Forelimb muscle (tissue), 1 donor: Measurements from ENCODE around the gene SAMD14. TPM values are rescaled to one million over a fixed set of nuclear protein-coding genes. Genes with fewer than 3 reads are reported as not detected.

Experiments used
- DNase-seq: peaks from one replicate; pipeline ENCODE4 v3.0.0-alpha.2; 2013; ENCODE audit warnings: low read depth
- polyA plus RNA-seq: library from polyadenylated mRNA; unstranded; fragments of 120-200 nt; gene quantifications from one replicate; pipeline ENCODE4 v1.2.1, GENCODE V29; 2013; ENCODE audit not compliant: insufficient read length

The SAMD14 gene
- polyA plus RNA-seq, 1 donor, result 4.3 TPM

GRCh38 chr17:50113624-50114320 lies 16.2 kb downstream of the SAMD14 start:
- no peak for DNase-seq

DNA sequence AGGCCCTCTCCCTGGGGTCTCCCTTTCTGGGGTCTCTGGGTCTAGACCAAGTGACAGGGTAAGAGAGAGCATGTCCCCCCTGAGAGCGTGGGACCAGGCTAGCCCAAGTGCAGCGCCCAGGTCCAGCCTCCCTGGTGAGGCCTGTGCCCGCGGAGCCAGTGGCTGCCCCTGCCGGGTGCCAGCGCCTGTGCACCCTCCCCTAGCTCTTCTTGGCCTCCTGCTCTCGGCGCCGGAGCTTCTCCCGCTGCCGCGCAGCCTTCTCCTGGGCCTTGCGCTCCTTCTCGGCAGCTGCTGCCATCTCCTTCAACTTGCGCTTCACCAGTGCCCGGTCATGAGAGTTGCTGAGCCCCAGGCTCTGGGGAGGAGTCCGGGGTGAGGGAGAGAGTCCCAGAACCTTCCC lies 17.3 kb downstream of the SAMD14 start:
- no peak for DNase-seq

DNA sequence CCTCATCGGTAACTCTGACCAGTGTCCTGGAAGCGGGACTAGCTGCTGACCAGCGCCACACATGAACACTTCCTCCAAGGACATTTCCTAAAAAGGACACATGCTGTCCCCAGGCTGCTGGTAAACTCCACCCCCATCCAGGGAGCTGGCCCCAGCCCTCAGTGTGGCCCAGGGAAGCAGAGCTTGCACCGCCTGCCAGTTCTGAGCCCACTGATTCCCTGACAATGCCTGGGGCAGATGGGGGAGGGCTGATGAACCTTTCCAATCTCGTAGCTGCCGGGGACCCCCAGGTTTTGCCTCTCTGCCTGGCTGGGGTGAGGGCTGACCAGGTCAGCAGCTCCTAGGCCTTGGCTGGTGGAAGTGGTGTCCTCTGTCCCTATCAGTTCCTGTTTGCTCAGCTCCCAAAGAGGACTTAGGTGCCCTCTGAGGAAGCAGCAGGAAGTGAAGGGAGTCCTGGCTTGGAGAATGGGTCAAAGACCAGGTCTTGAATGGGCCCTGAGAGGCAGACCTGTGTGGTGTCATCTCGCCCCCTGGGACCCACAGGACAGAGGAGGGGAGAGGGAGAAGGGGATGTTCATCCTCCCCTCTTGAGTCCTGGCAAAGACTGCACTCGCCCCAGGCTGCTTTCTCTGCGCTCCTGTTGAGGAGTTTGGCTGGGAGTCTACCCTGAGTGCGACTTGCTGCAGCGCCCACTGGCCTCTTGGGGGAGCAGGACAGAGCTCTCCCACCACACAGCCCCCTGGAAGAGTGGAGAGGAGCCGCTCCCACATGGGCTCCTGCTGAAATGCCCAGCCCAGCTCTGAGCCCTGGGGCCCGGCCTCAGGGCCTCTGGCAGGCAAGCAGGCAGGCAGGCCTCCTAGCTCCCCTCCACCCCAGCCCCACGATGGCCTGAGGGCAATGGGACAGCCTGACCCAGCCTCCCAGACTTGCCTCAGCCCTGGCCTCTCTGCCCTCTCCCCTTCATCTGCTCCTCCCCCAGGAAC lies 18.0 kb downstream of the SAMD14 start:
- DNase-seq, result no peak

DNA sequence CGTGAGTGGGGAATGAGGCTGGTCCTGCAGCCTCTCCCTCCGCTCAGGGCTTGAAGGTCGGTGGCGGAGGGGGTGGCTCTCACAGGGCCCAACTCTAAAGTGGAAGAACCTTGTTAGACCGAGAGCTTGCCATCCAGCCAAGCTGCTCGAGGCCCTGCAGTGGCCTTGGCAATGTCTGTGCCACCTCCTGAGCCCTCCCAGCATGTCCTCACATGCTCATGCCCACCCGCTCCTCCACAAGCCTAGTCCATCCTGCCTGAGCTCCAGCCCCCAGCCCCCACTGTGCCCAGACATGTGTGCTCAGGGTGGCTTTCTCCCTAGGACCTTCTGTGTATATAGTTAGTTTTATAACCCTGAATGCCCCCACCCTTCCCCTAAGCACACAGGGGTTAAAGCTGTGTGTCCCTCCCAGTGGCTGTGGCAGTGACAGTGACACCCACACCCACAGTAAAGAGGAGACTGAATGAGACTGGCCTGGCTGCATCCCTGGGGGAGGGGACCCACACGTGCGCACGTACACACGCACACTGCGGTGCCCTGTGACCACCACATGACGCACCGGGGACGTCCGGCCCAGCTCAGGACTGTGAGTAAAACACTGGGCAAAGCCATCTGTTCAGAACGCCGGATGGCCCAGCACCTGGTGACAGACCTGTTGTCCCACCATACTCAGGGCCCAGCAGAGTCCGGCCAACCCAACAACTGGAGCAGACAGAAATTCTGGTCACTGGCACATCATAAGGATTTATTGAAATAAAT lies 19.2 kb downstream of the SAMD14 start:
- DNase-seq, result no peak

DNA sequence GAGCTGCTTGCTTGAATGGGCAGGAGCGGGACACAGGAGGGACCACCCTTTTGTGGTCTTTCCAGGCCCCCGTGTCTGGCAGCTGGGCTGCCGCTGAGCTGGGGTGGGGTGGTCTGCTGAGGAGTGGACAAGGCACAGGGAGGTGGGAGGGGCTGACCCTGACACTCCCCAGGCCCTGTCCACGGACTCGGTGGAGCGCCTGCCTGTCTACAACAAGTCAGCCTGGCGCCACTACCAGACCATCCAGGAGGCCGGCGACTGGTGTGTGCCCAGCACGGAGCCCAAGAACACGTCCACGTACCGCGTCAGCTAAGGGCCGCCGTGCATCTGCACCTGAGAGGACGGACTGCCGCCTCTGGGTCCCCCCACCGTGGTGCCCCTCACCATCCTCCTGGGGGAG lies 20.2 kb downstream of the SAMD14 start:
- DNase-seq, result no peak

DNA sequence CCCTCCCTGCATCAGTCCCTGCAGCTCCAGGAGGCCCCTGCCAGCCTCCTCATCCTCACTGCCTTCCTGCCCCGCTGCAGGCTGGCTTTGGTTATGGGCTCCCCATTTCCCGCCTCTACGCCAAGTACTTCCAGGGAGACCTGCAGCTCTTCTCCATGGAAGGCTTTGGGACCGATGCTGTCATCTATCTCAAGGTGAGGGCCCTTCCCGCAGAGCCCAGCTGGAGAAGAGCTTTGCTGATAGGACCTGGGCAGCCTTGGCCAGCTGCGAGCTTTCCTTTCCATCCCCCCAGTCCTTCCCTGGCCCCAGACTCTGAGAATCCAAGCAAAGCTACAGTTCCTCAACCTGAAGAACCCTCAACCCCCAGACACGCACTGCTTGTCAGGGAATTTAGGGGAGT lies 20.8 kb downstream of the SAMD14 start:
- no peak for DNase-seq

DNA sequence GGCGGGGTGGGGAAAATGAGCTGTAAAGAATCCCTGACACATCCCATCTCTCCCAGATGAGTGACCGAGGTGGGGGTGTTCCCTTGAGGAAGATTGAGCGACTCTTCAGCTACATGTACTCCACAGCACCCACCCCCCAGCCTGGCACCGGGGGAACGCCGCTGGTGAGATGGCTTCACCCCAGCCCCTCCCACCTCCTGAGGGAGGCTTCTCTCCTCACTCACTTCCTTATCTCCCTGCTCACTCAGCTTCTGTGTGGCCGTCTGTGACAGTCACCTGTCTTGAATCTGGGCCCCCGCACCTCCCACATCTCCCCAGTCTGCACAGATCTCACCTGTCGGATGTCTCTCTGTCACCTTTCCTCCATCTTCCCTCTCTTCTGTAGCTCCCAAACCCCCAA lies 21.4 kb downstream of the SAMD14 start:
- DNase-seq, result no peak

GRCh38 chr17:50107790-50108414 lies 22.1 kb downstream of the SAMD14 start:
- no peak for DNase-seq

DNA sequence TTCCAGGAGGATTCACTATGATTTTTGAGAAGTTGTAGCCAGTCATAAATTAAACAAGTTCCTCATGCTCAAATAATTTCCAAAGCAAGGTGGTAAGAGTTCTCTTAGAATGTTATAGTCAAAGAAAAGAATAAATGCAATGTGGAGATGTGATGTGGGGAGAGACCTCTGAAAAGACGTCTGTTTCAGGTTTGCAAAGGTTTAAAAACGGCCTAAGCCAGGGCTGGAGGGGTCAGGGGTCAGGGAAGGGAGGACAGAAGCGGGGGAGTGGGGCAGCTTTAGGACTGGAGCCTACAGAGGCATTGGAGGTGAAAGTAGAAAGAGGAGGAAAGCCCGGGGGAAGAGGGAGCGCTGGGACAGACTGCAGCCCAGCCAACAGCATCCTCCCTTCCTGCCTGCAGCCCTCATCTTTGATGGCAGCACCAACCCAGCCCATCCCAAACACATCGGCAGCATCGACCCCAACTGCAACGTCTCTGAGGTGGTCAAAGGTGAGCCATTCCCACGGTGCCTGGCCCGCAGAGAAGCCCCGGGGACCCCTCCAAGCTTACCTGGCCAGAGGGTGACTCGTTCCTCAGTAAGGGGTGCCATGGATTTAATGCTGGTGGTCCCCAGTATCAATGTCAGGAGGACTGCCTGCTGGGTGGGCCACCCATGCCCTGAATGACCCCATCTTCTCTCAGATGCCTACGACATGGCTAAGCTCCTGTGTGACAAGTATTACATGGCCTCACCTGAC lies 23.4 kb downstream of the SAMD14 start:
- no peak for DNase-seq

GRCh38 chr17:50105811-50106210 lies 24.1 kb downstream of the SAMD14 start:
- no peak for DNase-seq

- no peak for DNase-seq
These were observed 26.0 kb downstream of the SAMD14 start for GRCh38 chr17:50103941-50104340.

DNA sequence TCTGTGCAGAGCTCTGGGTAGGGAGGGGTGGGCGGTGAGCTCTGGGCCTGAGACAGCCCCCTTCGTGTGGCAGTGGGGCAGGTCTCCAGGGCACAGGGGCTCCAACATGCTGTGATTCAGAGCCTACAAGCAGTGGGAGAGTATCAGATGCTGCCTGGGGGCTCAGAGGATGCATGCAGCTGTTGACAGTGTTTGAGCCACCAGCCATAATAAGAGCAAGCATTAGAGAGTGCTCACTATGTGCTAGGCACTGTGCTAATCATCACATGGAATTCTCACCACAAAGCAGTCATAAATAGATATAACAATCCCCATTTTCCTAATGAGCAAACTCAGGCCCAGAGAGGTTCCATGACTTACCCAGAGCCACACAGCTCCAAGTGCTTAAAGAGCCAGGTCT lies 26.7 kb downstream of the SAMD14 start:
- DNase-seq, result no peak

DNA sequence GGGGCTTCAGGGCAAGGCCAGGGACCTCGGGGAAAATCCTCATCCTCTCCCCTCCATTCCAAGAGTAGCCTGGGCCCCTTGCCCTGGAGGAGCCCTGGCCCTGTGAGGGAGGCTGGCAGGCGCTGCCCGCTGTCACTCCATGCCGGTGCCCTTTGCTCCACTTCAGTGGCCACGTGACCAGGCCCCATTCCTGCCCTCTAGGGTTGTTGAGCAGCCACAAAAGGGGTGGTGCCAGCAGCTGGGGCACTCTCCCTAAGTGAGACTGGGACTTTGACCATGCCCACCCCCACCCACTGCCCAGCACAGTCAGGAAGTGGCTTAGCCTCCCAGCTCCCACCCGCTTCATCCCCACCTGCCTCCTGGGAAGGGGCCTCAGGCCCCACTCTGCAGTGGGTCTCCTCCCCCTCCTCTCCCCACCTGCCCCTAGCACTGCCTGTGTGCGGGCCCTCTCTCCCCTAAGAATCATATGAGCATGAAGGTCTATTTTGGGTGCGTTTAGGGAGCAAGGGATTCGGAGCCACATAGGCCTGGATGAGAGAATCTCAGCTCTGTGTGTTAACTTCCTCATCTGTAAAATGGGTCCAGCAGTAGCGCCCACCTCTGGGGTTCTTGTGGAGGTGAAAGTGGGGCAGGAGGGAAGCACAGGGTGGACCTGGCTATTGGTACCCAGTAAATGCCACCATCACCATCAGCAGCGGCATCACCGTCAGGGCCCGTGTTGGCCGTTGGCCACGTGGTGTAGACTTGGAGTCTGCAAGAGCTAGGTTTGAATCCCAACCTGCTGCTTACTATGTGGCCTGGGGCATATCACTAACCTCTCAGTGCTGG lies 27.6 kb downstream of the SAMD14 start:
- DNase-seq, result no peak

DNA sequence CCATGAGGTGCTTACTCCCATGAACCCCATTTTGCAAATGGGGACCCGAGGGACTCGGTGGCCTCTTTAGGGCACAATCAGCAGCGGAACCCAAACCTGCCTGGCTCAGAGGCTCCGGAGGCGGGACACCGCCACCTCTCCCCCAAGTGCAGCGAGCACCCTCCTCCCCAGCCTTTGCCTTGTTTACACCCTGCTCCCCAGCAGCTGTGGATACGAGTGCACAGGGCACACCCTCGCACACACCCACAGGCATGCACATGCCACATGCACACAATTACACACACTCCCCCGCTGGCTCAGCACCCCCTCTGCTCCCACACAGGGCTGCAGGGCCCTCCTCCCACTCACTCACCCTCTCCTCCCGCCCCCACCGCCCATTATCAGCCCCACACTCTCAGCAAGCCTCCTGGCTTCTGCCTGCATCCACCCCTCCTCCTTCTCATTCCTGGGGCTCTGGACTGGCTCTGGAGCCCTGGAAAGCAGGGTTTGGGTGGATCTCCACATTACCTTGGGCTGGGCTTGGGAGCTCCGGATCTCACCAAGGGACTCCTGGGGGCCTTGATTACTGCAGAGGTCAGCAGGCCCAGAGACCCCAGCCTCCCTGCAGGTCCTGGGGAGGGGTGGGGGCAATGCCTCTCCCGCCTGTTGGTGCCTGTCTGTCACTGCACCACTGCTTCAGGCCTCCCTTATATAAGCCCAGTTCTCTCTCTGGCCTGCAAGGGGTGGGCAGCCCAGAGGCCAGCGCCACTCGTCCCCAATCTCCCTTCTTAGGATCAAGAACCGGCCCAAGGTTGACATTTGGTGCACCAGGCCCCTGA lies 28.4 kb downstream of the SAMD14 start:
- no peak for DNase-seq

GRCh38 chr17:50100921-50101345 lies 29.0 kb downstream of the SAMD14 start:
- DNase-seq, result no peak

GRCh38 chr17:50100480-50100883 lies 29.5 kb downstream of the SAMD14 start:
- DNase-seq, result no peak

- DNase-seq, result no peak
These were observed 31.0 kb downstream of the SAMD14 start for GRCh38 chr17:50099003-50099402.

DNA sequence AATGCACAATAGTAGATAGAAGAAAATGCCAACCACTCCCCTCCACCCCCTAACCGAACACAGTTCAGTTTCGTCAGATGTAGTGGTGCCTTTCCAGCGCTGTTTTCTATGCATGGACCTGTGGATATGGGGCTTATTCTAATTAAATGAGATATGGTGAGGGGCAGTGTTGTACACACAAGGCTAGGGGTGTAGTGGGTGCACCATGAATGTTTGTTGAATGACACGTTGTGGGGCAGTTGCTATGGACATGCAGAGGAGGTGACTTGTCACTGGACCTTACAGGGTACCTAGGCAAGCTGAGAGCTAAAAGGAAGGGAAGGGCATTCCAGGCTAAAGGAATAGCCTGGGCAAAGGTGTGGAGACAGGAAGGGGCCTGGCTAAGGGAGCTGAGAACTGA lies 31.4 kb downstream of the SAMD14 start:
- DNase-seq, result no peak

GRCh38 chr17:50097926-50098325 lies 32.0 kb downstream of the SAMD14 start:
- no peak for DNase-seq
